NCI-H2107 treated with DMSO at 0.1 percent for 48 hours (cell line): Measurements from ENCODE around the gene STRA6.
"Not testable (repeated sequence)": the region's sequence is repeated elsewhere in the genome, so short reads cannot be mapped to it uniquely, and the experiment has no call there.

Source experiments
- DNase-seq: peaks from one replicate; lab custom pipeline; 2025; ENCODE audit not compliant: unreplicated experiment; lab: John Stamatoyannopoulos, UW

The STRA6 gene

GRCh38 chr15:74165461-74165860 is 37.1 kb downstream of the STRA6 start:
- no peak for DNase-seq

- not testable (repeated sequence) for DNase-seq
These were observed 40.4 kb downstream of the STRA6 start for GRCh38 chr15:74162195-74162536.

- DNase-seq: not testable (repeated sequence)
These were observed 42.2 kb downstream of the STRA6 start for GRCh38 chr15:74160390-74160789.

- no peak for DNase-seq
These were observed 42.8 kb downstream of the STRA6 start for GRCh38 chr15:74159773-74160172.

GRCh38 chr15:74158855-74159650 is 43.5 kb downstream of the STRA6 start:
- DNase-seq: no peak

GRCh38 chr15:74157868-74158827 is 44.4 kb downstream of the STRA6 start:
- no peak for DNase-seq

- peak; percentile 40 for DNase-seq
These were observed 45.7 kb downstream of the STRA6 start for GRCh38 chr15:74156678-74157411.

- no peak for DNase-seq
These were observed 46.7 kb downstream of the STRA6 start for GRCh38 chr15:74155766-74156417.

GRCh38 chr15:74147051-74147450 is 55.5 kb downstream of the STRA6 start:
- DNase-seq: no peak

- no peak for DNase-seq
These were observed 56.2 kb downstream of the STRA6 start for GRCh38 chr15:74146277-74146800.

GRCh38 chr15:74144153-74144775 is 58.3 kb downstream of the STRA6 start:
- no peak for DNase-seq

- no peak for DNase-seq
These were observed 61.0 kb downstream of the STRA6 start for GRCh38 chr15:74141591-74141990.

GRCh38 chr15:74138642-74139041 is 63.9 kb downstream of the STRA6 start:
- no peak for DNase-seq

GRCh38 chr15:74137537-74137894 is 65.1 kb downstream of the STRA6 start:
- DNase-seq: no peak

GRCh38 chr15:74136814-74137536 is 65.6 kb downstream of the STRA6 start:
- DNase-seq: no peak

GRCh38 chr15:74136540-74136813 is 66.1 kb downstream of the STRA6 start:
- DNase-seq: no peak

GRCh38 chr15:74135041-74135565 is 67.5 kb downstream of the STRA6 start:
- DNase-seq: no peak

GRCh38 chr15:74134387-74135027 is 68.1 kb downstream of the STRA6 start:
- DNase-seq: no peak
